ENCODE results near the gene TOM1L2.
A peak's percentile ranks its signal among the peaks of the same experiment; 100 is the strongest.

The TOM1L2 gene

DNA sequence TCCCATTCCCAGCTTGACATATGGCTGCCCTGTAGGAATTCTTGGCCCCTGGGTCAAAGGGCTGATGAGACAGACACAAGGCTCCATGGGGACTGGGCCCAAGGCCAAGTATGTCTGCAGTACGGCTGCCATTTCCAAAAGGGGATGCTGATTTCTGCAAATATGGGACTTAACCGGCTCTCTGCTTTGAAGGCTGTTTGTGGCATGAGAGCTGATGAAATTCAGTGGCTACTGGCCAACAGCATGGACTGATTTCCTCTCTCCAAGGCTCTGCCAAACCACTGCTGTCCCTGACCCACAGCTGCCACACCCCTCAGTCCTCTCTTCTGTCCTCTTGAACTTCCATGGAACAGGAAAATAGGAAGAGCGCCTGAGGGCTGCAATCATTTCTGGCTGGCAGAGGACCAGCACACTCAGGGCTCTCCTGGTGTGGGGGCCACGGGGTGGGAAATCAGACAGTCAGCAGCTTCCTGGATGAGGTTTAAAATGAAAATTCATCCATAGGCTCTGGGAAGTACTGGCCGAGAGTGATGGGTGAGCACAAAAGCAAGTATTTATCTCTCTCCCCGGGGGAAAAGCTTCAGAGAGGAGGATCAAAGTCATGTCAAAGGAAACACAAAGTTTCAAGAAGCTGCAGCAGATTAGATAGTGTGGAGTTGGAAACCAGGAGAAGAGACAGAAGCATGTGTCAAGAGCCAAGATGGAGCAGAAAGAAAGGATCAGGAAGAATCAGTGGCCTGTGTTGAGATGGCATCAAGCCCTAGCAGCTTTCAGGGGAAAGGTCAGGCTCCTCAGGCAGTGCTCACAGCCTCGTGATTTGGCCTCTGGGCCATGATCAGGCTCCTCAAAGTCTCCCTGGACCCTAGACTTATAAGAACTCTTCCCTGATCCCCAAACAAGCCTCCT, 71.3 kb downstream of the TOM1L2 start:
- peak in 17 of 58 donors; percentile 17 to 75 (median 35) for DNase-seq

- DNase-seq: no peak
These were observed 72.7 kb downstream of the TOM1L2 start for GRCh38 chr17:17899486-17899885.

GRCh38 chr17:17898673-17899072, 73.5 kb downstream of the TOM1L2 start:
- no peak for DNase-seq

DNA sequence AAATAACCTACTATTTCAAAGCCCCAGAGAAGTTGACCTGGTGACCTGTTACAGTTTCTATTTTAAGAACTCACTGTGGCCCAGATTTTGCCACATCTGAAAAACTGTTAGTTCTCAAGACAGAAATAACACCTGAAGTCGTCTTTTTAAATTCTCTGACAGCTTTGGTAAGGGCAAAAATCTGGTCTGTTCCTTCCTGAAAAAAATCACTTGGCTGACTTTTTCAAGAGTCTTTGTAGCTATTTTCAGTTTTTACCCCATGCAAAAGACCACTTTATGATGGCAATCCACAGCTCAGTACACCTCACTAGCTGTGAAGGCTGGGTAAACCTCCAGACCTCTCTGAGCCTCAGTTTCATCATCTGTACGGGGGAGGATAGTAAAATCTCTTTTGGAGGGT, 74.8 kb downstream of the TOM1L2 start:
- no peak for DNase-seq

DNA sequence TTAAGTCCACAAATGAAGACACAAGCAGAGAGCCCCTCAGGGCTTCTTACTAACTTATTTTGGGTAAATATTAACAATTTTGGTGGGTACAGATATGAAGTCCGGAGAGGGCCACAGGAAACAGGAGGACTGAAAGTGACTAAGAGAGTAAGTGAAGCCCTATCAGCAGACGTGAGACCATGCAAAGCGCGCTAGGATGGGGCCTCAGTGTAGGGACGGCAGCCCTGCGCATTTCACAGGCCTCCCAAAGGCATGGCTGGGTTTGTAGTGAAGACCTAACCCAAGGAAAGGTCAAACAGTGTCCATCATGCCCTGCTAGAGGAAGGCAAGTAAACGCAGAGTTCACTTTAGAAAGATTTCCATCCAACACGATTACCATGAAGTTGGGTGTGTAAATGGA, 75.5 kb downstream of the TOM1L2 start:
- DNase-seq: no peak

GRCh38 chr17:17893801-17894644, 78.2 kb downstream of the TOM1L2 start:
- no peak for DNase-seq

DNA sequence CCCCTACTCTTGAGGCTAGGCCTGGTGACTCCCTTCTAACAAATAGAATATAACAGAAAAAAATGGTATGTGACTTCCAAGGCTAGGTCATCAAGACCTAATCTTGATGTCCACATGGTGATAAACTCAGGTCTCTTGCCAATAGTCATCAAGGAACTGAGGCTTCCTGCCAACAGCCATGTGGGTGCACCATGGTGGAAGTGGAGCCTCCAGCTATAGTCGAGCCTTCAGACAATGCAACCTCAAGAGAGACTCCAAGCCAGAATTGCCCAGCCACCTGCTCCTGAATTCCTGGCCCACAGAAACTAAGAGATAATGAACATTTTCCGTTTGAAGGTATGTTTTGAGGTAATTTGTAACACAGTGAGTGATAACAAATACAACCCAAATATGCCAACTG, 79.5 kb downstream of the TOM1L2 start:
- DNase-seq: no peak

GRCh38 chr17:17892009-17892408, 80.2 kb downstream of the TOM1L2 start:
- DNase-seq: no peak

DNA sequence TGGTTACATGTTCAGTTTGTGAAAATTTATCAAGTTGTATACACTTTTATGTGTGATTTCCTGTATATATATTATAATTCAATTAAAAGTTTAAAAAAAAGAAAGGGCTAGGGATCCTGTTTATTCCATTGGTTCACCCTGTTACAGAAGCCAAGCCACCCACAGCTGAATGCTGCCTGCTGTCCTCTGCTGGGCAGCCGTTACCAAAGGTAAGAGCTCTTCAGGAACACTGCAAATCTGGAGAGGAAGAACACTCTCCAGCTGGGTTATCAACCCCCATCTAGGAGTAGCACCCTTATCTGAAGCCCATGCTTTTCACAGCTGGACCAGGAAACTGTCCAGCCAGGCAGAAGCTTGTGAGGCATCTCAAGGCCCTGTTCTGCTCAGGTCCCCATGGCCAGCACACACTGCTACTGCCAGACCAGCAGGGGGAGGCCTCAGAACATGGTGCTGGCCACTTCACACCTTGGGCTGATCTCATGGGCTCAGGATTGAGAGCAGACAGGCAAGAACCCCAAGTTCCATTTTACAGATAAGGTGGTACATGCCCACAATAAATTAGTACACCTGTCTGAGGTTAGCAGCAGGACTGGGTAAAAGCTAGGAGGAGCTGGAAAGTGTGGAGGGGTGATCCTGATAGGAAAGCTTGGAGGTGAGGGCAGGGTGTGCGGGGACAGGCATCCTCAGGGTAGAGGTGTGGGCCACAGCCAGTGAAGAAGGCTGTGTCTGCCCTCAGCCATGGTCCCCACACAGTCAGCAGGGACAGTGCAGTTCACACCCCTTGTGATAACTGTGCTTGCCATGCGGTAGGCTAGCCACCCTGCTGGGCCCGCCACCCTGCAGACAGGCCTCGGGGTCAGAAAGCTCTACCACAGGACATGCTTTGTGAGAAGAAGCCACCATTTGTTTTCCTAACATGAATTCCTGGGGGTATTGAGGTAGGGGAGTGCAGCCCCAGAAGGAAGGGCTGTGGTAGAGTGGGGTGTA, 81.1 kb downstream of the TOM1L2 start:
- peak in 7 of 58 donors; percentile 12 to 37 (median 22) for DNase-seq

DNA sequence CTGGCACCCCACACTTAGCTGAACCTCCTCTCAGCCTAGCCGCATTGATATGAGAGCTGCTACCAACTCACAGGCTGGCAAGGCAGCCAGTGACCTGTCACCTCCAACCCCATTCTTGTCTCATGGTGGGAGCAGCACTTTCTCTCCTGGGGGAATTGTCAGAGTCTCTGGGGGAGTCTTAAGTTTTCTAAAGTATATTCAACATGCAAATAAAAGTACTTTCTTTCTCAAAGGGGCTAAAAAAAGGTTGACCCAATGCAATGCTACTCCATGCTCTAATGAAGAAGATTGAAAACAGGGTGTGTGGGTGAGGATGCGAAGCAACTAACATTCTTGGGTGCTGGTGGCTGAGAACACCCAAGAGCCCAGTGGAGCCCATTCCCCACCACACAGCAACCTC, 82.3 kb downstream of the TOM1L2 start:
- DNase-seq: no peak

DNA sequence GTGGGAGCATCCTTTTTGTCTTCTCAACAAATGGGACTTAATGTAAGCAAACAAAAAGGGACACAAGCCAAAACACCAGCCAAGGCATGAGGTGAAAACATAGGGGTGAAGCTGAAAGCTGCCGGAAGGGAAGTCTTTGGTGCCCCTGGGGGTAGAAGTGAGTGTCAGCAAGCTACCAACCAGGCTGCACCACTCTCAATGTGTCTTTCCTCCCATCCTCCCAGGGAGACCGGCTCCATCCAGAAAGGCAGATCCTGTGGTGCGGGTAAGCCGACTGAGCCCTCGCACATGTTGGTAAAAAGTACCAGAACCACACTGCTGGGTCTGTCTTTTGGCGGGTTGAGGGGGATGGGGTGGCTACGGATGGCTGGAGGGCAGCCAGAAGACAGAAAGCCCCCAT, 83.4 kb downstream of the TOM1L2 start:
- no peak for DNase-seq

GRCh38 chr17:17888371-17888770, 83.8 kb downstream of the TOM1L2 start:
- DNase-seq: no peak

DNA sequence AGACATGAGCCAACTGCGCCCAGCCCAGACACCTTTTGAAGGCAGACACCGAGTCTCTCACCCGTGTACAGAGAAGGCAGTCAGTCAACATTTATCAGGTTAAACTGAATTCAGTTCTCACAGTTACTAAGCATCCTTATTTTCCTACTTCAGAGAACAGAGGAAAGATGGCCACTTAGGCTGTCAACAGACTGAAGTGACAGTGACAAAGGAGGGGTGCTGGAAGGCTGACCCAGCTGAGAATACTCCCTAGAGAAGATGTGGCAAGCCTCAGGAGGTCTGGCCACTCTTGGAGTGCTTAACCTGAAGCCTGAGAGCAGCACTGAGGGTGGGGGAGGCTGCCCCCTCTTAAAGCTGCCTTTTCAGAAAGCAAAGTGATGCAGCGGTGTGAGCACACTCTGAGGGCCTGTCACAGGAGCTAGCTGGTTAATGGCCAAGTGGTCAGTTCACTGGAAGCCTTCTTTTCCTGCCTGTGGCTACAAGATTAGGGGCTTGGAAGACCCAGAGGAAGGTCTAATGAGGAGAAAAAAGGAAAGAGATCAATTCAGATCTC, 84.4 kb downstream of the TOM1L2 start:
- no peak for DNase-seq

DNA sequence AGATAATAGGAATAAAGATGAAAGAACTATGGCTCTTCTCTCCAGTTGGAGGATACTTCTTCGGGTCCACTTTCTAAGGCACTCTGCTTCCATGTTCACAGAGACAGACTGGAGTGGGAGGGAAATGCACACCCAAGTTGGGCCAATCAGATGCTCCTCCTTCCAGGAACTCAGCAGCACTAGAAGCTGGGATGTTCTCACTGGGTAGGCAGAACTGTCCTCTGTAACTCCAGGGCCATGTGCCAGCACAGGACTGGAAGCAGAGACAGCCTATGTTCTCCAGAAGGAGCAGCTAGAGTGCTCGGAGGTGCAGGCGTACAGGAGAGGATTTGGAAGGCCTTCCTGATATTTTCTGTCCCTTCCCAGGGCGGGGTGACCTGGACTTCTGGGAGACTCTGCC, 85.5 kb downstream of the TOM1L2 start:
- DNase-seq: peak in 2 of 58 donors; percentile 16 to 37

DNA sequence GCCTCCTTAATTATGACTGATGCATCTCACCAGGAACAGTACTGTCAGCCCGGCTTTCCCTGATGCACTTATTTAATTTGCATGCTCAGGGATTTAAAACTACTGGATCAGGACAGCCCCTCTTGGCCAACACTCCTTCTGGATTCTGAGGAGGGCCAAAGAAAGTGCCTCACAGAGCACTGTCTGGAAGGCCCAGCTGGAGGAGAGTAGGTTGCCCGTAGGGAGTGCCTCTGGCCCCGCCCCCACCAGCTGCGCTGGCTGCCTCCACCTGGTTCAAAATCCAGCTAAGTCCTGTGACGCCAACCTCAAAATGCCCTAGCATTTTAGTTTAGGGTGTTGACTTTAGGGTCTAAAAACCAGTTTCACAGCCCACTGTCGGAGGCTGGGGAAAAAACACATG, 86.0 kb downstream of the TOM1L2 start:
- DNase-seq: no peak

GRCh38 chr17:17884391-17885357, 87.5 kb downstream of the TOM1L2 start:
- peak in 21 of 58 donors; percentile 7 to 65 (median 33) for DNase-seq

DNA sequence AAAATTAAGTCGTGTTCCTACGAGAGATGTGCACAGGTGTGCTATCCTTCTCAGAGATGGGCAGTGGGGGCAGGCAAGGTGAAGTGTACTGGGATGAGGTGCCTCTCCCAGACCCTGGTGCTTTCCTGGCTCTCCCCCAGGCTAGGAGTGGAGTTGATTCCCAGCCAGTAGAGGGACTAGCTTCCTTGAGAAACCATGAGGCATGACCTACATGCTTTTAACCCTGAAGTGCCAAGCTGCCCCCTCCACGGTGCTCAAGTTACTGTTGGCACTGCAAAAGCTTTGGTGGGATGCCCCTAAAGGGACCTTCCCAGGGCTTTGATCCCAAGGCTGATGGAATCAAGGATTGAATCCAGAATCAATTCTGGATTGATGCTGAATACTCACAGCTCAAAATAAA, 88.4 kb downstream of the TOM1L2 start:
- no peak for DNase-seq

- no peak for DNase-seq
These were observed 90.1 kb downstream of the TOM1L2 start for GRCh38 chr17:17882082-17882581.

- DNase-seq: no peak
These were observed 91.5 kb downstream of the TOM1L2 start for GRCh38 chr17:17880577-17881196.

Data from anterior cingulate cortex (tissue), 58 donors.